HG03575 (cell line): Measurements from ENCODE around the gene CDK5RAP2.

ENCODE experiments used
- ATAC-seq: cut with Tn5 transposase; IDR thresholded peaks from one replicate; pipeline ENCODE4 v1.9.1; 2021; ENCODE audit not compliant: unreplicated experiment, insufficient number of reproducible peaks, low FRiP score; ENCODE audit errors: extremely low read depth

Gene CDK5RAP2

DNA sequence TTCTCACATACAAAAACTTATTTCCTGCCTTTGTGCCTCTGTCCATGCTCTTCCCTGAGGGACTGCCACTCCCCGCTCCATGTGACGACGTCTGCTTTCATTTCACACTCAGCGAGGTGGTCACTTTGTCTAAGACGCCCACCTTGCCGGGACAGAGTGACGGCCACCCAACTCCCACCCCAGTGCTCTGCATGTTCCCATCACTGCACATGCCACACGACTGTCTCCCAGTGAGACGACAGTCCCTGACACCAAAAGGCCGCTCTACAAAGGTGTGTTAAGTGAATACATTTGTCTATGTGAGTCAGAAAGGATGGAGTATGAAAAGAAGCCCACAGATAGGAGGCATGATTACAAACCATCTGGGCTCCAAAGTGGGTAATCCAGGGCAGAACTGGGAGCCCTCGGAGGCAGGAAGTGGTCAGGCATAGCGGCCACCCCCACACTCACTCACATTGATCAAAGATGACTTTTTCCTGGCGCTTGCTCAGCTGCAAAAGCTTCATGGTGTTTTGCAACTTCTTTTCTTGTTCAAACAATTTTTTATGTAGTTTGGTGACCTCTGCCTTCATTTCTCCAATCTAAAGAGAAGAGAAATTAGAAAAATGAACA, 185.8 kb downstream of the CDK5RAP2 start:
- no peak for ATAC-seq

DNA sequence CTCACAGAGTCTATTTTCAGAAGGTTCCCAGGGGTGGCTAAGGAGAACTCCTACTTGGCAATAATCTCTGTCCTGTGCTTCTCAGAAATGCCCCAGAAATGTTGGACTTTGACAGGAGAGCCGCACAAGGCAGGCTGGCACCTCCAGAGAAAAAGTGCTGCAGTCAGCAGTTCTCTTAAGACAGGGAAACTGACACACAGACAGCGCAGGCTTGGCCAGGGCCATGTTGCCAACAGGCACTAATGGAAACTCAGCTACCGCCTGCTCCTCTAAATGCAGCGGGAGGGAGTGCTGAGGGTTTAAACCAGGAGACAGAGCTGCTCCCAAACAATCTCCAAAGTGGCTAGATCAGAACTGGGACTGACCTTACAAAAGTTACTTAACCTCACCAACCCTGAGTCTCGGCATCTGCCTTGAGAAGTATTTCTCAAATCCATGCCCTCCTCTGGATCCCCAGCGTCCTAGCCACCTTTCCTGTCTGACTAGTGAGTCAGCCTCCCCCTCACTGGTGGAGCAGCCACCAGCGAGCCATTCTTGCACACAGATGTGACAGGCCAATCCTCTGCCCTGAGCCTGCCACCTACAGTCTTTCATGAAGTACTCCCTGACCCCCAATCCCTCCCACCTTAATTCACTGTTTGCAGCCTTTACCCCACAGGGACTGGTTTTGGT, 186.4 kb downstream of the CDK5RAP2 start:
- no peak for ATAC-seq

- ATAC-seq, result no peak
These were observed 187.3 kb downstream of the CDK5RAP2 start for GRCh38 chr9:120392711-120393110.

DNA sequence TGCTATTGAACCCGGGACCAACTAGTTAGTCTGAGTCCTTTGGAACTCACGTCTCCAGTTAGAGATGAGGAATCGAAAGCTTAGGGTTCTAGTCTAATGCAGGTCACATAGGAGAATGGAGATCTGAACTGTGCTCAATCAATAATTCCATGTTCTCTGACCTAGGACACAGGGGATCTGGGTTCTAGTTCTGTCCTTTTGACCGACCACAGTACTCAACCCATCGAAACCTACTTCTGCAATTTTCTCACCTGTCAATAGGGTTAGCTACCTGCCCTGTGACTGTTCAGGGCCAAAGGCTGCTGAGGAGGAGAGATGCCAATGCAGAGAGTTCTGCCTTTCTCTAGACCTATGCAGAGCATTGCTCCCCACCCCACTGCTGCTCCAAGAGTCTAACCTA, 187.7 kb downstream of the CDK5RAP2 start:
- ATAC-seq, result no peak

GRCh38 chr9:120391691-120392090, 188.3 kb downstream of the CDK5RAP2 start:
- ATAC-seq, result no peak

DNA sequence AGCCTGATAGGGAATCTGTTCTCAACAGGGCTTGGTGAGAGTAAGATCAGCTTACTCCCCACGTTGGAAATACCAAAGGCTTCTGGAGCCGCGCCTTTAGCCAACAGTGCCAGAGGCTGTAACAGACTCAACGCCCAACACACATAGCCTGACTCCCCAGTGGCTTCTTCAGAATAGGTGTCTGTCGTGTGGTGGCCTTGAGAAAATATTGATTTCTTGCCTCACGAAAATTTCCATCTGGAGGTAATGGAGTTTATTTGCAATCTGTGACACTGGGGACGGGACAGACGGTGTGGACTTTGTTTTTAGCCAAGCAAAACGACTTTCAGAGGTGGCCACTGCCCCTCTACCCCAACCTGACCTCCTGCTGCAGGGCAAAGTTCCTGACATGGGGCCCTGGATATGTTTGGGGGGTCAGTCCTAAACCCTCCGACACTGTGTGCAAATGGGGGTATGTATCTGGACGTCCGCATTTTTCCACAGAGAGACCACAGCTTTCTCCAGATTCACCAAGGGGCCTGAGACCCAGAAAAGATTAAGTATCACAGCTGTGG, 189.3 kb downstream of the CDK5RAP2 start:
- ATAC-seq, result no peak

- no peak for ATAC-seq
These were observed 190.1 kb downstream of the CDK5RAP2 start for GRCh38 chr9:120389867-120390266.

DNA sequence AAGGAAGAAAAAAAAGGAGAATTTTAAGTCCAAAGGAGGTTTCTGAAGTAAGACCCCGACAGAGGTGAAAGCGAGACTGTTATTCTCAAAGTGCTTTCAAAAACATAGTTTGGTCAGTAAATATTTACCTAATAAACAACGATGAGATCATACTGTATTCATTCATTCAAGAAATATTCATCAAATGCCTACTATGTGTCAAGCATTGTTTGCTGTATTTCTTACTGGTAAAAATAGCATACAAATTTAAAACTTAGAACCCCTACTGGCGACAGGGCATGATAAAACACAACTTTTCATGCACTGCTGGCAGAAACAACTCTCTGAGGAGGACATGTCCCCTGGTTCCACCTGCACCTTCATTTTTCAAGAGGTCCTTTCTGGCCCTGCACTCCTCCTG, 190.7 kb downstream of the CDK5RAP2 start:
- no peak for ATAC-seq

DNA sequence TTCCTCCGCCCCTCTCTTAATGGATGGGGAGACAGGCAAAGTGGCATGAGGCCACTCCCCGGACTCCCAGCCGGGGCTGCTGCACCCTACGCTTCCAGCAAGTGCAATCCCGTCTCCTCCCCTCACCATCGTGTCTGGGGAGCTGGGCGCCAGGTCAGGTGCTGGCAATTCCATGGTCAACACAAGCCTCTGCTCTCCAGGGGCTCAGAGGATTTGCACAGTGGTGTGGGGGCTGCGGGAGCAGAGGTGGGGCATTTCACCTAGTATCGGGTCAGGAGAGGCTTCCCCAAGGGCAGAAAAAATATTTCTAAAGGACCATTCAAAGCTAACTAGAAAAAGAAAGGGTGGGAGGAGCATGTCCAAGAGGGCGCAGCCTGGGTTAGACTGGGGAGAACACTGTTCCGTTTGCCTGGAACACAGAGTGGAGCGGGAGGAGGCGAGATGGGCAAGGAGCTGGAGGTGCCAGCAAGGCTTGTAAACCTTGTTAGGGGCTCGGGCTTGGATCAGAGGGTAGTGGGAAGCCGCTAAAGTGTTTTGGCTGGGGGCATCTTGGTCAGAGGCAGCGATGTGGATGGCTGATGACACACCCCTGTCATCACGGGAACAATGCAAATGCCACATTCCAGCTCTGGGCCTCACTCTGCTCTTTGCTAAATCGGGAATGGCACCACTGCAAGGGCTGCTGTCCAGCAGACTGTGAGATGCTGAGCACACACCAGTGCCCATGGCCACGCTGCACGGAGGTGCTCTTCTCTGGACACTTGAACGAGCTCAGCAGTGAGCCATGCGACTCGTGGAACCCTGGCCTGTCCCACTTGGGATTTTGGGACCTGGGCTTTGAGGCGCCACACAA, 191.7 kb downstream of the CDK5RAP2 start:
- ATAC-seq, result no peak

GRCh38 chr9:120387257-120388002, 192.5 kb downstream of the CDK5RAP2 start:
- no peak for ATAC-seq

DNA sequence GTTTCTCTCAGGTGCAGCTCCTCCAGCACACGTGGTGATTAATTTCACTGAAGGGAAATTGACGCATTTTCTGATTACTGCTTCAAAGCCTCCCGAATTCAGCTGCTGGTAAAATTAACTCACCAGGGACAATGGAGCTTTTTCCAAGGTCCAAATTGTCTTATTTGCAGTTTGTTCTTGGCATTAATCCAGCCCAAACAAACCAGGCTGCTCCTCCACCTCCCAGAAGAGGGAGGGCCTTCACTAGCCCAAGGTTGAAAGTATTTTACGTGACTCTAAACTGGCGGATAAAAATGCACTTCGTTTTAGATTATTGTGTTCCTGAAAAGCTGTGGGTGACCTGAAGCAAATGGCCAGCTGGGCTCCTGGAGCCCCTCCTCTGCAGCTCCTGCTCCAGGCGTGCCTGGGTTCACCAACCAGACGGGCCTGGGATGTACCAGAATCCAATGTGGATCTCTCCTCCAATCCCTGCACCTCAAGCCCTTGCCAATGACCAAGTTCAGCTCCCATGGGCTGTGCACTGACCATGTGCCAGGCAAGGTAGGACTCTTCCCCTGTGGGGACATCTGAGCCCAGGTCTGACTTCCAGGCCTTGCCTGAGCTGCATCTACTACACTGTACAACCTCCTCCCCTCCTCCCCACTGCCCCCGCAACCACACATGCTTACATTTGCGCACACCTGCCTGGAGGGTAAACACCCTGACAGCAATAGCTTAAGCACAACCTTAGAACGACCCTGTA, 193.4 kb downstream of the CDK5RAP2 start:
- no peak for ATAC-seq

- no peak for ATAC-seq
These were observed 194.2 kb downstream of the CDK5RAP2 start for GRCh38 chr9:120385606-120386389.

- ATAC-seq, result no peak
These were observed 195.1 kb downstream of the CDK5RAP2 start for GRCh38 chr9:120384925-120385272.

DNA sequence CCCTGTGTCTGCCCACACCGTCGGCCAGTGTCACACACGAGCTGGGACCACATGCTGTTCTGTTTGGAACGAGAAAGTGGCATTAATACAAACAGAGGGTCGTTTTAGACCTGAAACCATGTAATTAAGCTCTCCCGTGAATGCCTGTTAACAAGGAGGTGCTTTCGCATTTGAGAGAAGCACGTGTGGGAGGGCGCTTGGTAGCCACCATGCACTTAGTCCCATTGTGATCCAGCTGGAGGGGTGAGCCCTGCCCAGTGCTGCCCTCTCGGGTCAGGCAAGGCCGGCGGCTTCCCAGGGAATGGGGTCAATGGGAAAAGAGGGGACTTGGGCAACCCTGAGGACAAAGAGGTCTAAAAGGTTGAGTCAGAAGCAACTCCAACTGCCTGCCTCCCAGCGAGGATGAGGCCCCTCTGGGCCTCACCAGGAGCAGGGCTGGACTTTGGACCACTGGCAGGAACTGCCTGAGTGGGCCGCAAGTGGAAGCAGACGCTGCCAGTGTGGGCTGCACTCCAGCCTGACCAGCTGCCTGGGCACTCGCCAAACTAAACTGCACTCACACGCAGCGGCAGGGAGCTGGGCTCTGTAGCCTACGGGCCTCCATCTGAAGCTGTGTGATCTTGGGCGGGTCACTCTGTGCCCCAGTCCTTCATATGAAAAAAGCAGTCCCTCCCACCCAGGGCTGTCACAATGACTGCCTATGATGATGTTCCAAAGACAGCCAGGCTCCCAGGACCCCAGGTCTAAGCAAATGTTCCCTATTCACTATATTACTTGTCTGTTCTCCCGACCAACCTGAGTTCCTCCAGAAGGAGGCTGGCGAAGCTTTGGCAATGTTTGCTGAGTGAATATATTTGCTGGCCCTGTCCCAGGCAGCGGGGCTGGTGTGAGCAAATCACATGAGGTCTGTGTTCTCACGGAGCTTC, 195.7 kb downstream of the CDK5RAP2 start:
- no peak for ATAC-seq

DNA sequence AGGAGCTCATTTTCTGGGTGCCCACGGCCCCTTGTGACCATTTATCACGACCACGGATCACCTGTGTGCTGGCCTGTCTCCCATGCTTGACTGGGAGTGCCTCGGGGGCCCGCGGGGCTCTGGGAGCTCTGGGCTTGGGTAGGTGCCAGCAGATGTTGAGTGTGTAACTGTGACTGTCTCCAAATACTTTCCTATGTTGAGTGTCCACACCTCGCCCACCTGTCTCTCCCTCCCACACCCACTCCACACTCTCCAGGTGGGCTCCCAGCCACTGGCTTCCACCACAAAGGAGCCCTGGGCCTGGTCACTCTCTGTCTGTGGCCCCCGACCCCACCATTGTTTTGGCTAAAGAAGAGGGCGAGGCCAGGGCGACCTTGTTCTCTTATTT, 196.4 kb downstream of the CDK5RAP2 start:
- no peak for ATAC-seq

GRCh38 chr9:120382453-120382852, 197.5 kb downstream of the CDK5RAP2 start:
- ATAC-seq, result no peak

DNA sequence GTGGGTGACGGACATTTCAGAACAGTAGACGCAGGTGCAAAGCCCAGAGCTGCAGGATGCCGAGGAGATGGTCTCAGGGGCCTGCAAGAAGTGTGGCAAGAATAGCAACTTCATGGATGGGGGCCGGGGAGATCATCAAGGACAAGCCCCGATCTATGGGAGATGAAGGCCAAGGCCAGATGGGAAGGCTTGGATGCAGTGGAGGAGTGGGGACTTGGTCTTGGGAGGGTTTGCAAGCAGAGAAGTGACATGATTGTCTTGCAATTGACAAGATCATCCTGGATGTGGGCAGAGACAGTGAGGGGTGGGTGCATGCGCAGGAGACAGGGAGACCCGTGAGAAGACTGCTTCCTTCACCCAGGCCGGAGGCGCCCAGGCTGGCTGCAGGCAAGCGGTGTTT, 198.1 kb downstream of the CDK5RAP2 start:
- no peak for ATAC-seq
